Central memory CD4-positive, alpha-beta T cell (primary cell): ENCODE data around the gene C5AR2.
A peak's percentile ranks its signal among the peaks of the same experiment; 100 is the strongest.
"Not testable (repeated sequence)": the region's sequence is repeated elsewhere in the genome, so short reads cannot be mapped to it uniquely, and the experiment has no call there.

Experiments
- DNase-seq: peaks from one replicate; pipeline ENCODE4 v3.0.0; 2022
- total RNA-seq, 3 experiments: gene quantifications; one replicate each; lab custom pipeline; 2026; lab: John Stamatoyannopoulos, UW

C5AR2 gene
- total RNA-seq, result 0 to 0.16 (median 0) reads per million in 3 experiments

- DNase-seq, result no peak
These were observed at the start of gene C5AR2 for GRCh38 chr19:47331931-47332547. Gene C5AR2 (plus strand): TSS chr19:47332175. CDS start chr19:47340800, 8,625 bp downstream.

GRCh38 chr19:47283405-47284059, 48.4 kb upstream of the C5AR2 start:
- no peak for DNase-seq

GRCh38 chr19:47284324-47284899, 47.6 kb upstream of the C5AR2 start:
- peak; percentile 48 for DNase-seq

GRCh38 chr19:47296036-47296435, 35.9 kb upstream of the C5AR2 start:
- peak; percentile 72 for DNase-seq

- not testable (repeated sequence) for DNase-seq
These were observed 31.1 kb upstream of the C5AR2 start for GRCh38 chr19:47300867-47301266.

DNA sequence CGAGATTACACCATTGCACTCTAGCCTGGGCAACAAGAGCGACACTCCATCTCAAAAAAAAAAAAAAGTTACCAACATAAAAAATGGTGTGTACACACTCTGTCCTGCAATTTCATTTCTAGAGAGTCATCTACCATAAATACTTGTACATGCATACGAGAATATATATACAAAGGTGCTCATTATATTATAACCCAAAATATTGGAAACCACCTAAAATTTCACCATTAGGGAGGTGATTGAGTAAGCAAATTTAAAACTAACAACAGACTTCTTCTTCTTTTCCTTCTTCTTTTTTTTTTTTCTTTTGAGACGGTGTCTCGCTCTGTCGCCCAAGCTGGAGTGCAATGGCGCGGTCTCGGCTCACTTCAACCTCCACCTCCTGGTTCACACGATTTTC, 29.7 kb upstream of the C5AR2 start:
- no peak for DNase-seq

DNA sequence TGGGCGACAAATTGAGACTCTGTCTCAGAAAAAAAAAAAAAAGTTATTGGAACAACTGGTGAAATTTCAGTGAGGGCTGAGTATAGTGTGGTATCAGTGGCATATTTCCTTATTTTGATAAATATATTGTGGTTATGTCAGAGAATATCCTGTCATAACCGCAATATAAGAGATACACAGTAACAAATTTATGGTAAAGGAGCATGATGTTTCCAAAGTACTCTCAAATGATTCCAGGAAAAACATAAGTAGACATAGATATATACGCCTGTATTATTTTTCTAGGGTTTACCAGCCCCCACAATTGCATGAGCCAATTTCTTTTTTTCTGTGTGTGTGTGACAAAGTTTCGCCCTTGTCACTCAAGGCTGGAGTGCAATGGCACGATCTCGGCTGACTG, 28.0 kb upstream of the C5AR2 start:
- DNase-seq, result no peak

DNA sequence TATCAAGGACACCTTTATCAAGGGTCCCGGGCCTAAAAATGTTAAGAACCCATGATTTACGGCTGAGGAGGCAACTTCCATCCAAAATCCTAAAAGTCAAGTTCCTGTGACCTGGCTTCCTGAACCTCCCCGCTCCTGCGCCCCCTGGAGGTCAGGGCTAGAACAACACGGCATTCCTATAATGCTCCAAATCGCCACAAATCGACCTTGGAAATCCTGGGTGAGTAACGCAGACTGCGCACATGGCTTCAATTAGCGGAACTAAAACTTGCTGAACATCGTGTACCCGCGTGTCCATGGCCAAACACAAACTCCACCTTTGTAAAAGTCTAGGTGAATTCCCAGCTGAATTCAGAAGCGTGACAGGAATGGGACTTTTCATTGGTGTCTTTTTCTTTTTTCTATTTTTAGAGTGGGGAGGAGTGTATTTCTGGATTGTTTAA, 26.6 kb upstream of the C5AR2 start:
- peak; percentile 44 for DNase-seq

DNA sequence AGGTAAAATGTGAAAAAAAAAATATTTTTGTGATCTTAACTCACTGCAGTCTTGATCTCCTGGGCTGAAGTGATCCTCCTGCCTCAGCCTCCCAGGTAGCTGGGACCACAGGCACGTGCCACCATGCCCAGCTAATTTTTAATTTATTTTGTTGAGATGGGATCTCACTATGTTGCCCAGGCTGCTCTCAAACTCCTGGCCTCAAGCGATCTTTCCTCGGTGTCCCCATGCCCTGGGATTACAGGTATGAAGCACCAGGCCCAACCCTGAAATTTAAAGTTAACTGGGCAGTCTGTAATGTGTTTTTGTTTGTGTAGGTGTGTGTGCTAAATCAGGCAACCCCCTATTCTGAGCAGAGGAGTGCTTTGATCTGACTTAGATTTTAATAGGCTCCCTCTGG, 25.7 kb upstream of the C5AR2 start:
- no peak for DNase-seq

DNA sequence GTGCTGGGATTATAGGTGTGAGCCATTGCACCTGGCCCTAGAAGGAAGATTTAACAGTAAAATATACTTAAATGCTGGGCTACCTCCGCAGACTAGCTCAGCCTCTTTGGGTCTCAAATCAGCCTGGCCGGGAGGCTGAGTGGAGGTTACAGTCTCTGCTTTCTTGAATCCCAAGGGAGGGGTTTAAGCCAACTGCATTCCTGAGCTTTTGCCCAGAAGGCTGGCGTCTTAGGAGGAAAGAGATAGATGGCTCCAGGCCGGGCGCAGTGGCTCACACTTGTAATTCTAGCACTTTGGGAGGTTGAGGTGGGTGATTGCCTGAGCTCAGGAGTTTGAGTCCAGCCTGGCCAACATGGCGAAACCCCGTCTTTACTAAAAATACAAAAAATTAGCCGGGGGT, 22.9 kb upstream of the C5AR2 start:
- DNase-seq, result no peak

DNA sequence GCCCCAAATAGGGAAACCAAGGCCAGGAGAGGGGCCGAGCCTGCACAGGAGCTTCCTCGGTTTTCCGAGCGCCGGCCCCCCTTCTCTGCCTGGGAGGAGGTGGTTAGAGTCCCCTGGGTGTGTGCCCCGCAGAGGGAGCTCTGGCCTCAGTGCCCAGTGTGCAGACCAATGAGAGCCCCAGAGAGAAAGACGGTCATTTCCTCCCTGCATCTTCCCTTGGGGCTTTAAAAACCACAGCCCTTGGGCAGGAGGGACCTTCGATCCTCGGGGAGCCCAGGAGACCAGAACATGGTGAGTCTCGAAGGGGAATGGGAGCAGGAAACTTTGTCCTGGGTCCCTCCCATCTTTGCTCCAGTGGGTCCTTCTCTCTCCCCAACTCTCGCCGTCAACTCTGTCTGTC, 22.4 kb upstream of the C5AR2 start, which contains the start of gene C5AR1:
Gene C5AR1, plus strand, starts transcription at position 254 of the 400 bp plus-strand sequence. Its CDS starts 35 bp downstream, at position 289.
- no peak for DNase-seq

DNA sequence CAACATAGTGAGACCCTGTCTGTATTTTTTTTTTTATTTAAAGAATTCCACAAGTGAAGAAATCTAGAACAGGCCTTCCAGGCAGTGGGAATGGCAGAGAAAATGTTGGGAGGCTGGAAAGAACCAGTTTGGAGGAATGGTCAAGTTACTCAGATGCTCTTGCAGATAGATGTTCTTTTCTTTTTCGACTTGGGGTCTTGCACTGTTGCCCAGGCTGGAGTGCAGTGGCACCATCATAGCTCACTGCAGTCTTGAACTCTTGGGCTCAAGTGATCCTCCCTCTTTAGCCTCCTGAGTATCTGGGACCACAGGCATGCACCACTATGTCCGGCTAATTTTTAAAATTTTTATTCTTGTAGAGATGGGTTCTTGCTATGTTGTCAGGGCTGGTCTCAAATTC, 21.7 kb upstream of the C5AR2 start:
- DNase-seq, result no peak

DNA sequence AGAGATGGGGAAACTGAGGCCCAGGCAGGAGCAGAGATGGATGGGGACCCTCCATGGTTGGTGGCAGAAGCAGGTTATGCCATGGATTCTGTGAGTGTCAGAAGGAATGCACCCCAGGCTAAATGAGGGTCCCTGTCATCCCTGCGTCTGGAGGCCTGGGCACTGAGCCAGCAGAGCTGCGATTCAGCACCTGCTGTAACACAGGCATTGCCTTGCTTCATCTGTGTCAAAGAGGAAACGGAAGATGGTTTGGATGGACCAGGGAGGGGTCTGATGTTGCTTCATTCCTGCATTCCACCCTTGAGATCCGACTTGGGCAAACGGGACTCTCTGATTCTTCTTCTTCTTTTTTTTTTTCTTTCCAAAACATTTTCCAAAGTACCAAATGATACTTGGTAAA, 21.2 kb upstream of the C5AR2 start:
- DNase-seq, result no peak

DNA sequence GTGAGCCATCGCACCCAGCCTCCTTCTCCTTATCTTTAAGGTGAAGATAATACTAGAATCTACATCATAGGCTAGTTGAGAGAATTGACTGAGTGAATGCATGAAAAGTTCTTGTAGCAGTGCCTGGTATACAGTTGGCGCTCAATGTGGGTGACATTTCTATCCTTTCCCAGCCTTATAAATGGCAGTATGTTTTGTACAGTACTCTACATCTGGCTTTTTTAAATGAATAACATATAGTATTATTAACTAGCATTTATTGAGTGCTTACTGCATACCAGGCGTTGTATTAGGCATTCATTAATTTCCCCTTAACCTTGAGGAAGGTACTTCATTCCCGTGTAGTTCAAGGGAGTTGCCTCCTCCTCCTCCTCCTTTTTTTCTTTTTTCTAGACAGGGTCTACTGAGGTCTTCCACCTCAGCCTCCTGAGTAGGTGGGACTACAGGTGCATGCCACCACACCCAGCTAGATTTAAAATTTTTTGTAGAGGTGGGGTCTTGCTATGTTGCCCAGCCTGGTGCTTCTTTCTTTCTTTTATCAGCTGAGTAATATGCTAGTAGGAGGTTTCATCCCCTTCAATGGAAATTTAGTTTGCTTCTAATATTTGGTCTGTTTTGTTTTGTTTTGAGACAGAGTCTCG, 19.5 kb upstream of the C5AR2 start:
- no peak for DNase-seq

GRCh38 chr19:47313754-47314295, 18.1 kb upstream of the C5AR2 start:
- no peak for DNase-seq

- no peak for DNase-seq
These were observed 16.7 kb upstream of the C5AR2 start for GRCh38 chr19:47315125-47315821.

DNA sequence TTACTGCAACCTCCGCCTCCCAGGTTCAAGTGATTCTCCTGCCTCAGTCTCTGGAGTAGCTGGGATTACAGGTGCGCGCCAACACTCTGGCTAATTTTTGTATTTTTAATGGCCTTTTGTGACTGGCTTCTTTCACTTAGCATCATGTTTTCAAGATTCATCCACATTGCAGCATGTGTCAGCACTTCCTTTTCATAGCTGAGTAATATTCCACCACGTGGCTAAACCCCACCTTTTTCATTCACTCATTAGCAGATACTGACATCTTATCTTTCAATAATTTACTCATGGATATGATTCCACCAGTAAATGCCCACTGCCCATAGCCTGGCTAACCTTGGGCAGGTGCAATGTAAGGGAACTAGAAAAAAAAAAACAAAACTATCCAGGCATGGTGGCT, 15.5 kb upstream of the C5AR2 start:
- no peak for DNase-seq

- no peak for DNase-seq
These were observed 11.8 kb upstream of the C5AR2 start for GRCh38 chr19:47319923-47320871.

DNA sequence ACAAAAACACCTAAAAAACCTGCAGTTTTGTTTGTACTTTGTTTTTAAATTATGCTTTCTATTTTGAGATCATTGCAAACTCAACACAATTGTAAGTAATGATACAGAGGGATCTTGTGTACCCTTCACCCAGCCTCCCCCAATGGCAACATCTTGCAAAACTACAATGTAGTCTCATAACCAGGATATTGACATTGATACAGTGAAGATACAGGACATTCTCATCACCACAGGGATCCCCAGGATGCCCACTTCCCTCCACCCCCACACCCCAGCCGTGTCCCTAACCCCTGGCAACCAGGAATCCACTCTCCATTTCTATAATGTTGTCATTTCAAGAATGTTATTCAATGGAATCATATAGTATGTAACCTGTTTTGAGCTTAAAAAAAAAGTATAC, 10.3 kb upstream of the C5AR2 start:
- DNase-seq, result no peak

DNA sequence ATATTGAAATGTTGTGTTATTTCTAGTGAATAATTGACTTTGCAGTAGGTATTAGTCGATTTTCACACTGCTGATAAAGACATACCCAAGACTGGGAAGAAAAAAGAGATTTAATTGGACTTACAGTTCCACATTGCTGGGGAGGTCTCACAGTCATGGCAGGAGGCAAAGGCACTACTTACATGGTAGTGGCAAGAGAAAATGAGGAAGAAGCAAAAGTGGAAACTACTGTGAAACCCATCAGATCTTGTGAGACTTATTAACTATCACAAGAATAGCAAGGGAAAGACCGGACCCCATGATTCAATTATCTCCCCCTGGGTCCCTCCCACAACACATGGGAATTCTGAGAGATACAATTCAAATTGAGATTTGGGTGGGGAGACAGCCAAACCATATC, 9.9 kb upstream of the C5AR2 start:
- no peak for DNase-seq

DNA sequence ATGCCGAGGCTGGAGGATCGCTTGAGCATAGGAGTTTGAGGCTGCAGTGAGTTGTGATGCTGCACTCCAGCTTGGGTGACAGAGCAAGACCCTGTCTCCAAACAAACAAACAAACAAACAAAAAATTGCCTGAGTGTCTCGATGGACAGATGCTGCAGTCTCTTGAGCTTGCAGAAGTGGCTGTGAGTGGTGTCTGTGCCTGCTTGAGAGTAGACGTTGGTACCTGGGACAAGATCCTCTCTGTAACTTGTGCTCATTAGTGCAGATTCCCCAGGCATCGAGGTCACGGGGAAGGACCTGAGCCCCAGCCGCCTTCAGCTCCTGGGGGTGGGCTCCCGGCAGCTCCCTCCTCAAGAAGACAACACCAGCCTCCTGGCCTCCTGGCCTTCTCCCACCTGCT, 8.6 kb upstream of the C5AR2 start:
- DNase-seq, result no peak

DNA sequence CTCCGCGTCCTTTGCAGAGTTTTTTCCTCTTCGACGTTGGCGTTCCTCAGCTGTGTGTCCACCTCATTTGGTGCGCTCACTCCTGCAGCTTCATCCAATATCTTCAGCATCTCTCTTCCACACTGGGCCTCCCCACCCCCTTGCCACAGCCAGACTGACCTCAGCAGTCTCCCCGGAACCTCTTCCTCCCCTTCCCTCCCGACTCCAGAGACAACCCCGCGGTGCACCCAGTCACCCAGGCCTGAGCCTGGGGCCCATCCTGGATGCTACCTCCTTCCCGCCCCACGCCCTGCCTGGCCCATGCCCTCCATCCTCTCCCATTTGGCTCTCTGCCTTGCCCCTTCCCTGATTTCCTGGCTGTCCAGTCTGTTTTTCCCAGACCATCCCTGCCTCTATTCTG, 8.1 kb upstream of the C5AR2 start:
- DNase-seq, result no peak
